ENCODE data around the gene PSKH1.

GRCh38 chr16:67878846-67879245 is 14.2 kb upstream of the PSKH1 start:
- TF ChIP-seq CTCF (IDR thresholded peaks at IDR 0.05; ENCODE audit: insufficient read depth, low read length) (no peak), SPI1 (IDR thresholded peaks at IDR 0.05; ENCODE audit: borderline replicate concordance, low read depth) (no peak), POLR2AphosphoS5 (IDR thresholded peaks at IDR 0.05; ENCODE audit: low read depth) (no peak)

Measured in HL-60 (cell line).